GM18499 (cell line): Measurements from ENCODE around the gene GAPT.
A peak's percentile ranks its signal among the peaks of the same experiment; 100 is the strongest.

ENCODE experiments used
- ATAC-seq: cut with Tn5 transposase; IDR thresholded peaks from one replicate; pipeline ENCODE4 v1.9.1; 2021; ENCODE audit warnings: moderate number of reproducible peaks; ENCODE audit not compliant: insufficient read depth, unreplicated experiment

Gene GAPT

DNA sequence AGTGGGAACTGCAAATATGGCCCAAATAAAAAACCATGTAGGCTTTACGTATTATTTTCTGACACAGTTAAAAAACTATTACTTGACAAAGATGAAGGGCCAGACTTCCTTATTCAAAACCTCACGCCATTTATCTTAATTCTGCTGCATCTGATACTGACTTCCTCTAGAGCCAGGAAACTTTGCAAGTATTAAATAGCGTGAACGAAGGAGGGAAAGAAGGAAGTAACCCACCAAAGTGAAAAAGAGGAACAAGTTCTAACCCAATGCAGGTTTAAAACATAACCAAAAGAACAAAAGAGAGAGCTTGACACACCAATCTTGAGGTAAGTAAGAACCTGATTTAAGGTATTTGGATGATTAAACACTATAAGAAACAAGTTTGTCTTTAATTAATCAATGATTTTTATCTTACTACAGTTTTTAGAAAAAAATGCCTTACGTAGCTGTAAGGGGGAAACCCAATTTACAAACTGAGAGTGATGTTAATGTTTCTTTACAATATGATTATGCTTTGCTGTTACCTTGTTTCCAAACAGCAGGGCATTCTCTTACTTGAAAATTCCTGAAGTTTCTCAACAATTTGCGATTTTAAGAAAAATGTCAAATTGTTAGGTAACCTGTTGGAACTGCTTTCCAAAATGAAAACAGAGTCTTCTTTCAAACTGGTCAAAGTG, at the start of gene GAPT:
GAPT (plus strand) TSS at position 220 of the 677 bp plus-strand sequence. CDS start 3,102 bp downstream, outside the sequence.
- ATAC-seq, result peak; percentile 69

DNA sequence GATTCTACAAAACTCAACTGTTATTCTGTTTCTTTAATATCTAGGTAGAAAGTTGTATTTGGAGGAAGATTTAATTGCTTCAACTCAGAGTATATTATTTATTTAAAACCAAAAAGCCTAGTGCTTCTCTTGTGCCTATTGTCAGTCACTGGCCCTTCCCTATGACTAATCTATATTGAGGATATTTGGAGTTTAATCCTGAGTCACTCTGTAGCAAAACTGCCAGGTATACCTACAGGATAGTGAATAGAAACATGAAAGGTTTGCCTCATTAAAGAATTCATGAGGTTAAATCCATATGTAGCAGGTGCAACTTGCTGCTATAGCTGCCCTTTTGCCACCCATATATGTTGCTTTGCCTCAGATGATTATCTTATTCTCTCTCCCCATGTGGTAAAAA, 46.4 kb upstream of the GAPT start:
- no peak for ATAC-seq

DNA sequence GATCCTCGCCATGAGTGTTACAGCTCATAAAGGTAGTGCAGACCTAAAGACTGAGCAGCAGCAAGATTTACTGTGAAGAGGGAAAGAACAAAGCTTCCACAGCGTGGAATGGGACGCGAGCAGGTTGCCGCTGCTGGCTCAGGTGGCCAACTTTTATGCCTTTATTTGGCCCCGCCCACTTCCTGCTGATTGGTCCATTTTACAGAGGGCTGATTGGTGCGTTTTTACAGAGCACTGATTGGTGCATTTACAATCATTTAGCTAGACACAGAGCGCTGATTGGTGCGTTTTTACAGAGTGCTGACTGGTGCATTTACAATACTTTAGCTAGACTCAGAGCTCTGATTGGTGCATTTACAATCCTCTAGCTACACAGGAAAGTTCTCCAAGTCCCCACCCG, 45.2 kb upstream of the GAPT start:
- ATAC-seq, result no peak

DNA sequence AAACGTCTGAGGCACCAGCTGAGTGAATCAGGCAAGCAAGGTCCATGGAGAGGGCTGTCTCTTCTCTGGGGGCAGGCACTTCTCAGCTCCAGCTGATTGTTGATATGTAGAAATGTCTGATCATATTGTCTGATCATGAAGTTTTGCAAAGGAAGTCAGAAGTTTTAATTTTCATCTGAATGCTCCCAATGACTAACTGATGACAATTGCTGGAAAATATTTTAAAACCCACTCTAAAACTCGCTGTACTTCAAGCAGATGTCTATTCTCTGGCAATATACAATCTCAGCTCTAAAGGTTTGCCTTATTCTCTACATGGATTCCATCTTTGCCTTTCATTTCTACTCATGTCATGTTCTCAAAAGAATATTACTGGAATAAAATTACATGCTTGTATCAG, 44.0 kb upstream of the GAPT start:
- no peak for ATAC-seq

DNA sequence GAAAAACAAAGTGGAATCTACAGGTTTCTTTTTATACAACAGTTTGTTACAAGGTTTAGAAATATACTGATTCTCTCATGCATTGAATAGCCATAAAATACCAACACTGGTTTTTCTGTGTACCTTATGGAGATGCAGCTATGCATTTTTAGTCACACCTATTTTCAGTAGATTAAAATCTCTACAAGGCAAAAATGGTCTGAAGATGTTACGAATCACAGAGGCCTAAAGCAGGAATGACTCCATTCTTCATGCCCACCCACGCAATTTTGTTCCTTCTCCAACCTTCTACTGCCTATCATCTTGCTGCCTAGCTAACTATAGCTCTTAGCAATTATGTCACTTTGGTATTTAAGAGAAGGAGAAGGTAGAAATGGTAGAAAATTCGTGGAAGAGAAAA, 41.2 kb upstream of the GAPT start:
- no peak for ATAC-seq

DNA sequence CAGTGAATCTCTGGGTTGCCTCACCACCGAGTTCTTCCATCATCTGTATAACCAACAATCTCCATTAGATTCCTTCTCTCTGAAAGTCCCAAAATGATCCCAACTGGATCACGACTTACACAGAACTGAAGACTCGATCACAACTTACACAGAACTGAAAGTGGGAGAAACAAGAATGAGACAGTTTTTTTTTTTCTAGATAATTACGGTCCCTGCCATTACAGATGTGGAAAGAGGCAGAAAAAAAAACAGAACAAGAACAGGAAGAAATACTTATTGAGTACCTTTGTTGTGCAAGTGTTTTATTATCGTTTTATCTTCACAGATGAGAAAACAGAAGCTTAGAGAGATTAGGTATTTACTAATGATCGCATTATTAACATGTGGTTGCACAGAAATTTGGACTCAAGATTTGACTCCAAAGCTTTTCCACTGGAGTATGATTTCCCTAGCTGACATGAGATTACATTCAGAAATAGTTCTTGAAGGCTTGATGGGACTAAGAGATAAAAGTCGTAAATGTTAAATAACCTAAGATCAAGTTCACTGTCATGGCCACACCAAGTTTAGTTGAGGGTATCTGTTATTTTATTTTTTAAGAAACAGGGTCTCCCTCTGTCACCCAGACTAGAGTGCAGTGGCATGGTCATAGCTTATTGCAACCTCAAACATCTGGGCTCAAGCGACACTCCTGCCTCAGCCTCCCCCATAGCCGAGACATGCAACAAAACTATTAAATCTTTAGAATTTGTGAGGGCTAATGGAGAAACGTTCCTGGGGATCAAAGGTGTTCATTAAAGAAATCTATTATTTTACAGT, 40.2 kb upstream of the GAPT start:
- ATAC-seq, result no peak

DNA sequence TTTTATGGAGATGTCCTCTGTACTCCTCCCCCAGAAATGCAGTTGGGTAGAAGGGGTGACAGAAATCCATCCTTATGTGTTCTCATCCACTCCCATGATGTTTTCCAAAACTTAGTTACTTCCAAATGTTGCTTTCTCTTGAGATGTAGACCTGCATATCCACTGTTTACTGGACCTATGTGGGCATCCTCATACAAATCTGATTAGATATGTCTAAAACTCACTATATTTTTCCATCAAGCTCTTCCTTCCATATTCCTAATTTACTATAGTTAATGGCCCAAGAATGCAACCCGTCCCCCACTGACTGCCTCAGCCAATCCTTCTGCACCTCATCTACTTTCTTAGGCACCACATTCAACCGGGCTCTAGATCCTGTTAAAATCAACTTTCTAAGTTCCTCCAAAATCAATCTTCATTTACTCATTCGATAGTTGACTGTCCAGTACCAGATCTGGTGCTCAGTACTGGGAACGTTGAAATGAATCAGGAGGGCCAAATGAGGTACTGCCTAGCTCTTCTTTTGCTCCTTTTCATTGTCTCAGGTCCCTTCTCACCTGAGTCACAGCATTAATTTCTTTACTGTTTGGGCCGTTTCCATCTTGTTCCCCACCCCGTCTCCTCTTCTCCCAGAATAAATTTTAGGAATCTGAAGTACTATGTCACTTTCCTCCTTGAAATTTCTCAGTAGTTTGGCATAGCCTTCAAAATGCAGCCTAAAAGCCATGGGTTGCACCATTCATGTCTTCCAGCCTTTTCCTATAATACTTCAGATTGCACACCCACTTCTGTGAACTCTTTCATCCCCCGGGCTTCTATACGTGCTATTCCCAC, 39.3 kb upstream of the GAPT start:
- ATAC-seq, result no peak

DNA sequence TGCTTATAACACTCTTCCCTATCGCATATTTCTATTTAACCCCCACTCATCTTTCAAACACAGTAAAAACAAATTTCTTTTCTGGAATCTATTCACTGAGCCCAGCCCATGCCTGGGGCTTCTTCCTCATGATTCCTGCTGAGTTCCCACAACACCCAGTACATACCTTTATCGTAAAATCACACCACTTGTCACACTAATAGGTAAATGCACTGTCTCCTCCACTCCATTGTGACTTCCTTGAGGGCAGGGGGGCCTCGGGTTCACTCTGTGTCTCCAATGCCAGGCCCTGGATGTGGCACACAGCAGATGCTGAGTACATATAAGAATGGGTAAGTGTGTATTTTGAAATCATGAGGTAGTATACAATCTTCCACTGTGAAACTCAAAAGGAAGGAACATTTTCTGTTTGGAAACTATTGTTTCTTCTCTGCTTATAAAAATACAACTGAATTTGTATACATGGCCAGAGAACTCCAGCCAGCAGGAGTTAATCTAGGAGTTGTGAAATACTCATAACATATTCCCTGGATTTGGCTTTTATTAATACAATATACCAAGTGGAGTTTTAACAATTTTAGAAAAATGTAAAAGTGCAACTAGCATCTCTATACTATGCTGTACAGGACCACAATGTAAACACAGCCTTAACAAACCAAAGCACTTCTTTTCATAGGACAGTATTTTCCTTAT, 38.5 kb upstream of the GAPT start:
- ATAC-seq, result no peak

DNA sequence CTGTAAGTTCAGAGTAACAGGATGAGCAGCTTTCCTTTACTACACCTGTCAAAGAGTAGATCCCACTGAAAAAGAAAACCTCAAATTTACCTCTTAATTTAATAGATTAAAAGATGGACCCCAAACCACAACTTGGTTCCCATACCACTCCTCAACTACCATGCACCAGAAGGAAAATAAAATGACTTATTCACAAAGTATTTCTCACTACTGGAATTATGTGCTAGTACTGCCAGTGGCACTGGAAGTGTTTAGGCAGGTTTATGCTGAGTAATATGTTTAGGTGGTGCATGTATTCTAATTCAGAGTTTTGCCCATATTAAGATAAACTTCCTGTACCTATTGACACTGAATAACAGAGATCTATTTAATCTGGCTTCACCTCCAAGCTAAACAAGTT, 37.9 kb upstream of the GAPT start:
- no peak for ATAC-seq

DNA sequence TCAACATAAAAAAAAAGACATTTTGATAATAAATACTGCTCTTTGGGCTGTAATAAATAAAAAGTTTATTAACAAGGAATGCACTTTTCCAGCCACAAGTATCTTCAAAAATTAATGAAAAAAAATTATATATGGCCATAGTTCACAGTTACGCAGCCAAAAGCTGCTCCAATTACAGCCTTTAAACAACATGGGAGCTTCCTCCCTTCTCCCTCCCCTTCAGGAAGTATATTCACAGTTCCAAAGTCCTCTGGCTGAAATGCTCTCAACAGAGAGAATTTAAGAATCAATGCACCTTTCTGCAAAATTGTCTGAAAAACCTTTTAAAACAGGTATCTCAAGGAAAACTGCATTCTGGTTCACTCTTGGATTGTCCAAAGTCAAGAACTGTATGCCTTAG, 37.2 kb upstream of the GAPT start:
- ATAC-seq, result no peak

DNA sequence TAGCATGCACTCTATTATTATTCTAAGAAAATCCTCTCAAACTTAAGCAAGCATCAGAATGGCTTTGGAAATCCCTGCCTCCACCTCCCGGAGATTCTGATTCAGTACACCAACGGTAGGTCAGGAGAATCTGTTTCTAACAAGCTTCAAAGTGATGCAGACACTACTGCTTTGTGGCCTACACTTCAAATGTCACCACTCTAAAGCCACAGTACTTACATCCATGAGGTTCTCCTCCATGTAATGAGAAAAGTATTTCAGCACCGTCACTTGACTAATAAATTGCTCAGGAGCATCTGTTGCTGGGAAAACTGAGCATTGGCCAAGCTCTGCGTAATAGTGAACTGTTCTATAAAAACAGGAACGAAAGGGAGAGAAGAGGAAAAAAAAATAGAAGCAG, 36.2 kb upstream of the GAPT start:
- no peak for ATAC-seq

DNA sequence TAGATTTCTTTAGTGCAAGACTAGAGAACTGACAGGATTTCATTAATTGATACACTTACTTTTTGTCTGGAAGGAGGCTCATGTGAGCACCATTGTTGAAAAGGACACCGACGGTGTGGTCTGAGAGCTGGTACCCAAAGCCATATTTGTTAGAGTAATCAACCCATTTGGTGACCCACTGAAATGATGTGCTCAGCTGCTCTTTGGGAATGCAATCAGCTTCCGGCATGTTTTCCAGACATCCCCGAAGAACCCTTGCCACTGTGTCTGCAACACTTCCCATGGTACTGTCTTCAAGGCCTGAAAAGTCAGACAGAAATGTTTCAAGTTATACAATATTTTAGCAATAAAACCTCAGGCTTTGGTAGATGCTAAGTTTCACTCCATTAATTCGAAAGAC, 35.8 kb upstream of the GAPT start:
- ATAC-seq, result no peak

DNA sequence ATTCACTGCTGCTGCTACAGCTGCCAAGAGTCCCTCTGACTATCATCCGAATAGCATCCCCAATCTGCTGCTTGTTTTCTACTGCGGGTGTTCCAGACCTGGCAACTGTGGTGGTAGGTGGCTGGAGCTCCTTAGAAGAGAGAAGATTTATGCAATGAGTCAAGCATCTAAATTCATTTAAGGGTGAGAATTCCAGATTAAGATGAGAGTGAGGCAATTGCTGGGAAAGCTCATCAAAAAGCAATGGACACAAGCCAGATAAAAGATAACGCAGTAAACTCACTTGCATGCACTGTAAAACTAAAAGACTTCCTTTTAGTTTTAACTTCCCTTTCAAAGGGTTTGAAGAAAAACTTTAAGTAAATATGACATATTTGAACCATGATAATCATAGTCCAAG, 35.2 kb upstream of the GAPT start:
- ATAC-seq, result no peak

DNA sequence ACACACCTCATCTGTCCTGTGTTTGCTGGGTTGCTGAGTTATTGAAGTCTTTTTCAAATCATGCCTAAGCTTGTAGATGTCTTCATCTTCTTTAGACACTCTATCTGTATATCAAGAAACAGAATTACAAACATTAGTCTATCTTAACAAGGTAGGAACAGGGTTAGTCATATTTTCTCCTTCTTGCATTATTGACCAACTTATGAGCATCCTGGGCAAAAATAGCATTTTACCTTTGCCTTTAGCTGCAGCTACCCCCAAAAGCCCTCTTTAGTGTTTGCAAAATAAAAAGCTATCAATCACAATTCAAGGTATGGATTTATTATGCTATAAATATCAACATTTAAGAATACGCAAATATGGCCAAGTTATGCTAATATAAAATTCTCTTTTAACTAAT, 34.7 kb upstream of the GAPT start:
- ATAC-seq, result no peak

DNA sequence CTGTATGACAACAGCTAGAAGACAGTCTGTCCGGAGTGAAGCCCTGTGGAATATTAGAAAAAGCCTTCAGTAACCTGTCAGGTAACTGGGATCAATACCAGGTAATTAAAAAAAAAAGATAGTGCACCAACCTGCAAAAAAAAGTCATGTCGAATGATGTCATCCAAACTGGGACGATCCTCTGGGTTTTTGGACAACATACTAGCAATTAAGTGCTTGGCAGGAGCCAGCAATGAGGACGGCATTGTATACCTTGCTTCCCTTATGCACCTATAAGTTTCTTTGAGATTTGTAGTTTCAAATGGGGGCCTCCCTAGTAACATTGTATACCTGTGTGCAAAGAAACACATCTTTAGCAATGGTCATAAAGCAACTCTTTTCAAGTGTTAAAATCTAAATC, 34.2 kb upstream of the GAPT start:
- ATAC-seq, result no peak

DNA sequence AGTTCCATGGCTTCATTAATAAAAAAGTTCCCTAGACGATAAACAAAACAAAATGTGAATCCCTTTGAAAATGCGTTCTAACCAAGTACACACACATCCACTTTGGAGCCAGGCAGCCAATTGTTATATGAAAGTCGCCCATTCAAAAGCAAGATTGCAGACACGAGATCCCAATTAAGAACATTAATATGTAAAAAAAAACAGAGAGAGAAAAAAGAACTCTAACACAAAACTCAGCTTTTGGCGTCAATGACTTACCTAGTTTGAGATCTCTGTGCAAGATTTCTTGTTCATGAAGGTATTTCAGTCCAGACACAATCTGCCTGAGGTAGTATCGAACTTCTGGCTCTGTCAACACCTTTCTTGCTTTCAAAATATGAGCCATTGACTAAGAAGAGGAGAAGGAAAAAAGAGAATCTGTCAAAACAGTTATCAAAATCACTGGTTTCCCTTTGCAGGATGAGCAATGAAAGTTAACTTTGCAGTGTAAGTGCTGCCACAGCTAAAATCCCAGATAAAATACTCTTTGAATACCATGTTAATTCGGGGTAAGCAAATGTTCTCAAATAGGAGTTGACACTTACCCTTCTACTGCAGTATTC, 33.0 kb upstream of the GAPT start:
- no peak for ATAC-seq

DNA sequence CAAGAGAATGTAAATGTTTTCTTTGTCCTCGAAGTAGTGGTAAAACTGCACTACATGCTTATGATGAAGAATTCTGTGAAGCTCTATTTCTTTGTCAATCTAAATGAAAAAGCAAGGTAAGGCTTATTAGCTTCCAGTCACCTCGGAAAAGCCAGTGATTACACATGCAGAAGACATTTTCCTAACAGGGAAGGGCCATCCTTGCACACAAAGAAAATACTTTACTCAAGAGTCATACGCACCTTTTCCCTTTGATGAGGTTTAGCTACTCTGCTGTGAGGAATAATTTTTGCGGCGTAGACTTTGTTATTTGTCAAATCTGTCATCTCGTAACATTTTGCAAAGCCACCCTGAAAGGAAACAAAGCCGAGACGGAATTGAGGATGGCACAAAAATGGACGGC, 32.5 kb upstream of the GAPT start:
- no peak for ATAC-seq

DNA sequence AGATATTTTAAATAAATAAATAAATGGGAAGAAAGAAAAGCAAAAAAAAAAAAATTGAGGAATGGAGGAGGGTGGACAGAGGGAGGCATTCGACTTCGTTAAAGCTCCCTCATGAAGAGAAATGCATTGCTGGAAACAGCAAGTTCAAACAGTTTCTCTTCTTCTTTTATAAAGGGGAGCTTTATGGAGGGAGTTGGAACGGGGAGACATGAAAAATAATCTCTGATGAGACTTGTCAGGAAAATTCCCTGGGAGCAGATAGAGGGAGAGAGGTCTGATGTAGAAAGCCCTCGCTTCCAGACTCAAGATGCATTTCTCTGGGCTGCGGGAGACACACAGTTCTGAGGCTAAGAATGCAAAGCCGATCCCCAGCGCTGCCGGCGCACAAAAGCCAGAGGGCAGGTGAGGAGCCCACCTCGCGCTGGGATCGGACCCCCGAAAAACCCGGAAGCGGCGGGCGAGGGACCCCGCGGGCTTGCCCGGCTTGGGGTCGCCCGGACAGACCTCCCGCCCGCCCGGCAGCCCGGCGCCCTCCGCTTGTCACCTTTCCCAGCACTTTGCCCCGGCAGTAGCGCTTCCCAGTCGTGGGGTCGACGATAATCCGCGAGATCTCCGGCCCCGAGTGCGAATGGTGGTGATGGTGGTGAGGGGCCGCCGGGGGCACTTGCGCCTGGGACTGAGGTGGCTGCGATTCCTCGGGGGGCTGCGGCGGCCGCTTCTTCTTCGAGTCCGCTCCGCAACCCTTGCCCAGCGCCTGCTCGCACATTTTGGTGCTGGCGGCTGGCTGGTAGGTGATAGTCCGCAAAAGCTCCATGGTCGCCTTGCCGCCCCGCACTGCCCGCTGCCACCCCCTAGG, 31.9 kb upstream of the GAPT start:
- no peak for ATAC-seq

DNA sequence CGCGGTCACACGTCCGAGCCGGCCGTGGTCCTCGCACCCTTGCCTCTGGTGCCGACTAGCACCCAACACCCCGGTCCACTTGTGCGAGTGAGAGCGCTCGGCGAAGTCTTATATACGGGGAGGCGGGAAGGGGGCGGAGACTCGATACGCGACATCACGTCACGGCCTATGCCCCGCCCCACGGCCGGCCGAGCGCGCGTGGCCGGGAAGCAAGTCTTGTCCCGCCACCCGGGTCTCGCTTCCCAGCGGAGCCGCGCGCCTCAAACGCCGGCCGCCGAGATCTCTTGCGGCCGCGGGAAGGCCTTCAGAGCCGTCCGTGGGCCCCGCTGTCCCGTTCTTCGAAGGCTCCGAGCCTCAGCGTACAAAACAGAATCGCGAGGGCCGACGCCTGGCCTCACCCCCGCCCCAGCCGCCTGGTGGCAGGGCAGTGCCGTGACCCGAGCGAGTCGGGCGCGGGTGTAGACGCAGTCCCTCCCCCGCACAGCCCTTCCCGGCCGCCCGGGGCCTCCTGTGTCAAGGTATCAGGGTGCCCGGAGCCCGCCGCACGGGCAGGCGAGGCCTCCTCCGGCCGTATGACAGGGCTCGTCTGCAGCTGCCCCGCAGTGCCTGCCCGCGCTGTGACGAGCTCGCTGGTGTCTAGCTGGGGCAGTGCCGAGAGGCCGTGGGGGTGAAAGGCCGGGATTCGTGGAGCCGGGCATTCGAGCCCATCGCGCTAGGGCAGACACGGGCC, 31.1 kb upstream of the GAPT start, which contains the start of gene PLK2:
PLK2 (minus strand) TSS at position 85 of the 730 bp plus-strand sequence. CDS start 127 bp downstream, outside the sequence.
- peak; percentile 48 for ATAC-seq
